ENCODE data around the gene DHRS7. TPM values are rescaled to one million over a fixed set of nuclear protein-coding genes. Genes with fewer than 3 reads are reported as not detected.

The DHRS7 gene
- total and polyA plus RNA-seq, 2 donors (not counting 3 experiments of a cell fraction or from before 2014, with no cell fraction given) = 28.6 to 29.3 TPM

DNA sequence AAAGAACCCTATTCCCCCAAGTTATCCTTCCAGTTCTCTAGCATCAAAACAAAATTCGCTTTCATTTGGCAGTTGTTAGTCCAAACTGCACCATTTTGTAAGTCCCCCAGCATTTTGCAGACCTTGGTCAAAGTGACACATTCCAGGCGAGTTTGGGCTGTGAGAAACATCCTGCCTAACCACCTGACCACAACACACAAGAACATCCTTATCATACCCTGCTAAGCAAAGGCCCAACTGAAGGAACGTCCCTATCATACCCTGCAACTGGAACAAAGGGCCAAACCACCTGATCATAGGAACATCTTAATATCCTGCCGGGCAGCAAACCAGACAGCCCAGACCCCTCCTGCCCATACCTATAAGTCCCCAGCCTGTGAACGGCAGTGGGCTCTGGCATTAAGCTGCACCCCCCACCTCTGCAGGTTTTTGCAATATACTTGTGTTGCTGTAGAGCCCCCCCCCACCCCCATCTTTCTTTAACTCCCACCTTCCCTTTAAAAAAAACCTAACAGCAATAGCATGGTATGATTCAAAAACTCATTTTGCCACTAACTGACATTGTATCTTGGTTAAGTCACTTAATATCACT lies 70.8 kb downstream of the DHRS7 start:
- H3K27ac ChIP-seq (ENCODE audit: insufficient read depth, low read depth, low read length) = peak overlapping the region; percentile 93
- peaks cover 69% of the 10 kb centered on the region for H3K79me2 ChIP-seq (ENCODE audit: control insufficient read depth, insufficient read depth, low read length)
- DNase-seq (ENCODE audit: low read depth, low spot score) (peak; percentile 16), FAIRE-seq (peak; percentile 33)
- no peak overlapping the region for H2AFZ ChIP-seq (ENCODE audit: low read depth, low read length)
- peaks cover 0 to 5% of the 10 kb centered on the region in 2 experiments for H3K36me3 ChIP-seq (ENCODE audit: control insufficient read depth in 2 of 2, extremely low read depth in 1 of 2, insufficient read depth in 2 of 2, low read length in 2 of 2)
- ChIA-PET CTCF (no interaction called here), POLR2A (no interaction called here)
- H4K20me1 ChIP-seq (replicated peaks; ENCODE audit: control insufficient read depth, extremely low read depth, insufficient read depth, low read length) = peaks cover 1% of the 10 kb centered on the region
- dilution Hi-C loops (cut with MboI; ENCODE audit: extremely low pct_ligation_motif_present, low sequenced_read_pairs) = no loop called here
- no peaks in the 10 kb centered on the region for H3K27me3 ChIP-seq (ENCODE audit: control insufficient read depth in 2 of 2, insufficient read depth in 2 of 2, low read length in 2 of 2)
- H3K9me1 ChIP-seq (replicated peaks; ENCODE audit: control insufficient read depth, extremely low read depth, insufficient read depth, low read length) = no peaks in the 10 kb centered on the region
- no TSS peak for BruUV-seq (replicated peaks)
- no peak for TF ChIP-seq GATA2 (IDR thresholded peaks at IDR 0.05; ENCODE audit: insufficient read depth, insufficient read length, low read depth, low read length)
- H3K4me3 ChIP-seq (replicated peaks in 1 of 3; ENCODE audit: insufficient read depth in 1 of 3, low read depth in 1 of 3, low read length in 3 of 3) = peak overlapping the region in 1 of 3 experiments; percentile 86
- H3K9ac ChIP-seq (replicated peaks; ENCODE audit: extremely low read depth, insufficient read depth, low read length) = no peak overlapping the region
- H3K4me1 ChIP-seq (ENCODE audit: control insufficient read depth, extremely low read depth, insufficient read depth, low read length) = peaks cover 25% of the 10 kb centered on the region
- intact Hi-C loops (cut with micrococcal nuclease) = loop anchor here (5.0 kb wide), 3 partner anchors 58 to 612 kb away; partner anchors contain the start of genes JKAMP and L3HYPDH
- peak overlapping the region; percentile 97 for H3K4me2 ChIP-seq (ENCODE audit: insufficient read depth, low read length)
- H3K9me3 ChIP-seq (replicated peaks; ENCODE audit: control insufficient read depth, insufficient read depth, low read length) = no peaks in the 10 kb centered on the region

Other genes with a start within 250 kb of the DHRS7 start
- gene LRRC9, start 245.3 kb downstream of the DHRS7 start, total RNA-seq = not detected in 2 replicates
- not detected in 2 replicates for gene LRRC9, start 245.3 kb downstream of the DHRS7 start, polyA plus RNA-seq
- 41.4 and 51.6 TPM in 2 replicates for gene PCNX4, start 73.5 kb downstream of the DHRS7 start, total RNA-seq
- 21.8 and 35.5 TPM in 2 replicates for gene PCNX4, start 73.5 kb downstream of the DHRS7 start, polyA plus RNA-seq
- gene PPM1A, start 83.8 kb upstream of the DHRS7 start, total RNA-seq = 33.9 and 36.4 TPM in 2 replicates
- gene PPM1A, start 83.8 kb upstream of the DHRS7 start, polyA plus RNA-seq = 8.1 and 14.1 TPM in 2 replicates